Measurements from ENCODE around the gene PEX10. TPM values are rescaled to one million over a fixed set of nuclear protein-coding genes. Genes with fewer than 3 reads are reported as not detected.
A peak's percentile ranks its signal among the peaks of the same experiment; 100 is the strongest.

PEX10 gene
- total and polyA plus RNA-seq, 2 of the 8 experiments (the other 6 are each of a cell fraction or from before 2014, with no cell fraction given) = 24.3 to 26.9 TPM

- no peaks in the 10 kb centered on the region for H3K4me1 ChIP-seq (replicated peaks in 1 of 4; ENCODE audit: control insufficient read depth in 3 of 4, insufficient read depth in 4 of 4, low read length in 3 of 4)
- no peak overlapping the region for H3K18ac ChIP-seq (ENCODE audit: extremely low read depth, low read length)
- H4K8ac ChIP-seq (ENCODE audit: extremely low read depth, insufficient read depth, low read length) = peak overlapping the region; percentile 51
- peaks cover 0 to 1% of the 10 kb centered on the region in 2 experiments for H4K20me1 ChIP-seq (replicated peaks in 1 of 2; ENCODE audit: control insufficient read depth in 1 of 2, insufficient read depth in 2 of 2, low read length in 2 of 2)
- TF ChIP-seq GTF2F1 (IDR thresholded peaks at IDR 0.05; ENCODE audit: borderline replicate concordance, low read depth, low read length) = no peak
- no peak for TF ChIP-seq RNF2 (IDR thresholded peaks at IDR 0.05; ENCODE audit: borderline replicate concordance, low read depth, low read length, missing control alignments, poor library complexity, severe bottlenecking)
- no peak for TF ChIP-seq CBX5 (IDR thresholded peaks at IDR 0.05; ENCODE audit: low read depth, low read length)
- no peak for TF ChIP-seq CBX8 (IDR thresholded peaks at IDR 0.05; ENCODE audit: borderline replicate concordance, low read depth, low read length)
- TF ChIP-seq TAF1 (IDR thresholded peaks at IDR 0.05; ENCODE audit: low read depth, low read length) = no peak
- no peak for TF ChIP-seq CHD2 (IDR thresholded peaks at IDR 0.05; ENCODE audit: low read length)
- TF ChIP-seq RBBP5 (IDR thresholded peaks at IDR 0.05; ENCODE audit: borderline replicate concordance, low read depth, low read length) = no peak
- TF ChIP-seq JUN (IDR thresholded peaks at IDR 0.05; ENCODE audit: low read depth, low read length) = no peak
- no peak for TF ChIP-seq CREB1 (IDR thresholded peaks at IDR 0.05)
- no peak overlapping the region for H2BK12ac ChIP-seq (ENCODE audit: low read depth, low read length)
- H3K9me3 ChIP-seq (ENCODE audit: insufficient read depth in 2 of 2, low read depth in 1 of 2, low read length in 1 of 2) = peaks cover 0 to 4% of the 10 kb centered on the region in 2 experiments; a peak in 1 of 4 replicates
- FAIRE-seq = no peak
- peak overlapping the region; percentile 55 for H3K14ac ChIP-seq (ENCODE audit: insufficient read length)
- no peak overlapping the region for H4K5ac ChIP-seq (ENCODE audit: insufficient read length, low read depth, low read length)
- no peak overlapping the region for H2BK120ac ChIP-seq (replicated peaks; ENCODE audit: low read depth, low read length)
- H3K27me3 ChIP-seq (replicated peaks in 1 of 4; ENCODE audit: control insufficient read depth in 3 of 4, extremely low read depth in 1 of 4, insufficient read depth in 3 of 4, low read length in 3 of 4) = no peaks in the 10 kb centered on the region; a peak in 2 of 7 replicates
- WGBS, 2 experiments (ENCODE audit: extremely low coverage in 1 of 2, insufficient coverage in 1 of 2, insufficient read length in 1 of 2, insufficient replicate concordance in 2 of 2, low coverage in 1 of 2, low lambda C conversion rate in 2 of 2, missing lambda C conversion rate in 1 of 2) = 86% methylated on average over 9 of the region's 9 CpGs; no CpG with 5 or more reads in 1 of the 2 experiments
- no peaks in the 10 kb centered on the region for H3K36me3 ChIP-seq (ENCODE audit: control insufficient read depth in 2 of 4, insufficient read depth in 4 of 4, low read length in 3 of 4)
- ChIA-PET CTCF (ENCODE audit: partially characterized antibody) (interaction anchor here (1.0 to 2.0 kb wide), 3 partner anchors 19 to 89 kb away, joined by 3 to 4 read pairs (median 4); no protein-coding TSS in a partner anchor), POLR2A (ENCODE audit: partially characterized antibody) (interaction anchor here (1.2 kb wide), 1 partner anchor 33 kb away, joined by 3 read pairs; no protein-coding TSS in a partner anchor)
- no peak overlapping the region for H3K27ac ChIP-seq (ENCODE audit: low read depth, low read length)
- no peak overlapping the region for H3K4ac ChIP-seq (replicated peaks; ENCODE audit: insufficient read length, low read depth, low read length)
- H2BK20ac ChIP-seq (ENCODE audit: low read length) = no peak overlapping the region
- no peak overlapping the region for H2BK5ac ChIP-seq (ENCODE audit: low read depth, low read length)
- H3K56ac ChIP-seq (replicated peaks; ENCODE audit: insufficient read length, low read depth, low read length) = no peak overlapping the region
- no peak overlapping the region for H3K9ac ChIP-seq (replicated peaks in 1 of 4; ENCODE audit: extremely low read depth in 1 of 4, low read depth in 3 of 4, low read length in 3 of 4)
- no peak overlapping the region for H2BK15ac ChIP-seq (ENCODE audit: low read length)
- H4K91ac ChIP-seq (replicated peaks; ENCODE audit: insufficient read length, low read length) = no peak overlapping the region
- H2AFZ ChIP-seq (ENCODE audit: low read length) = no peak overlapping the region
- H3K4me3 ChIP-seq (ENCODE audit: extremely low read depth in 1 of 4, insufficient read depth in 2 of 4, low read depth in 3 of 4, low read length in 4 of 4) = no peak overlapping the region
- no peaks in the 10 kb centered on the region for H3K79me2 ChIP-seq (ENCODE audit: control insufficient read depth in 1 of 2, insufficient read depth in 2 of 2, low read length in 2 of 2)
- DNase-seq (ENCODE audit: low read depth in 1 of 2, low spot score in 2 of 2) = no peak
- no peaks in the 10 kb centered on the region for H3K79me1 ChIP-seq (ENCODE audit: low read depth, low read length)
- no peak overlapping the region for H2AK5ac ChIP-seq (ENCODE audit: low read depth, low read length)
- H3K23ac ChIP-seq (ENCODE audit: insufficient read length) = no peak overlapping the region
- no peak overlapping the region for H3K4me2 ChIP-seq (ENCODE audit: insufficient read depth in 1 of 2, low read depth in 2 of 2, low read length in 2 of 2)
- H3K23me2 ChIP-seq (ENCODE audit: low read depth, low read length) = no peaks in the 10 kb centered on the region
Observed at GRCh38 chr1:2435091-2435490, 22.7 kb upstream of the PEX10 start.

All from H1 (cell line).